GM12878 (cell line): ENCODE results near the gene VMO1. TPM values are rescaled to one million over a fixed set of nuclear protein-coding genes. Genes with fewer than 3 reads are reported as not detected.

Experiments
- ATAC-seq: fragments of 200-7000 bp; cut with Tn5 transposase; 3 replicates; pipeline ENCODE4 v1.9.1; 2020; ENCODE audit warnings: mild to moderate bottlenecking, moderate library complexity
- BruUV-seq: library from RNA; stranded (reverse); fragments of 400-500 nt; replicated peaks from 2 replicates; lab custom pipeline; 2021; lab: Mats Ljungman, UMichigan
- CTCF ChIA-PET: fragments of 300-600 bp; sonication (Branson Sonifier 250); formaldehyde crosslinking; extraction: SDS; loops from one replicate; lab custom pipeline; 2021; ENCODE audit warnings: inconsistent platforms; lab: Yijun Ruan, JAX
- POLR2A ChIA-PET: fragments of 350-600 bp; formaldehyde crosslinking; extraction: SDS; loops from one replicate; lab custom pipeline; 2021; ENCODE audit warnings: inconsistent platforms; lab: Charles Lee
- RAD21 ChIA-PET: fragments of 300-600 bp; sonication (Branson Sonifier 250); formaldehyde crosslinking; loops from one replicate; lab custom pipeline; 2023; ENCODE audit warnings: antibody characterized with exemption; ENCODE audit not compliant: unreplicated experiment; lab: Charles Lee
- SMC1A ChIA-PET: fragments of 300-600 bp; sonication (Branson Sonifier 250); formaldehyde crosslinking; loops from one replicate; lab custom pipeline; 2023; ENCODE audit not compliant: unreplicated experiment, uncharacterized antibody; lab: Charles Lee
- DNase-seq: peaks from one replicate; pipeline ENCODE4 v3.0.0-alpha.2; 2011; ENCODE audit warnings: low read depth, low spot score
- FAIRE-seq: peaks from 3 replicates; lab custom pipeline; 2011; peaks lifted over from hg19 to GRCh38; lab: Jason Lieb, UNC
- H2AFZ ChIP-seq: 2 replicates; pipeline ENCODE4 v1.6.0; 2011; ENCODE audit warnings: low read depth, low read length, control low read depth; ENCODE audit not compliant: control insufficient read depth
- H3K27ac ChIP-seq: 2 replicates; pipeline ENCODE4 v1.5.1; 2011; ENCODE audit warnings: control low read depth; ENCODE audit not compliant: control insufficient read depth, insufficient read depth
- H3K27me3 ChIP-seq, 2 experiments: replicated peaks in 1 of 2; 2 replicates each; pipeline versions ENCODE4 v1.6.0 to v1.6.1; 2011; ENCODE audit warnings: low read length in 1 of 2; ENCODE audit not compliant: control insufficient read depth in 2 of 2, insufficient read depth in 2 of 2
- H3K36me3 ChIP-seq, 2 experiments: 2 replicates each; pipeline ENCODE4 v1.5.1; 2011; ENCODE audit warnings: low read length in 1 of 2; ENCODE audit not compliant: control insufficient read depth in 2 of 2, insufficient read depth in 2 of 2
- H3K4me1 ChIP-seq: 2 replicates; pipeline ENCODE4 v1.6.1; 2011; ENCODE audit warnings: mild to moderate bottlenecking, low read length, moderate library complexity, mixed read lengths; ENCODE audit not compliant: control insufficient read depth, insufficient read depth
- H3K4me2 ChIP-seq: 2 replicates; pipeline ENCODE4 v1.6.0; 2011; ENCODE audit warnings: control low read depth; ENCODE audit not compliant: control insufficient read depth, insufficient read depth
- H3K4me3 ChIP-seq: fragments of 200-600 bp; sonication (generic); 2 replicates; pipeline ENCODE4 v1.5.1; 2016
- H3K79me2 ChIP-seq: 2 replicates; pipeline ENCODE4 v1.6.0; 2011; ENCODE audit warnings: low read length; ENCODE audit not compliant: control insufficient read depth, insufficient read depth
- H3K9ac ChIP-seq: 2 replicates; pipeline ENCODE4 v1.8.0; 2011; ENCODE audit warnings: low read length, control low read depth, mixed read lengths; ENCODE audit not compliant: control insufficient read depth, insufficient read depth
- H3K9me3 ChIP-seq: replicated peaks from 3 replicates; pipeline ENCODE4 v1.5.1; 2011; ENCODE audit warnings: mild to moderate bottlenecking, low read length; ENCODE audit not compliant: control insufficient read depth, insufficient read depth
- H4K20me1 ChIP-seq: 2 replicates; pipeline ENCODE4 v1.6.0; 2011; ENCODE audit not compliant: control insufficient read depth, insufficient read depth
- BACH1 ChIP-seq: fragments of 450-650 bp; IDR thresholded peaks from 2 replicates; pipeline ENCODE4 v1.6.1; 2017; ENCODE audit warnings: mild to moderate bottlenecking, borderline replicate concordance
- BCLAF1 ChIP-seq: fragments of 450-650 bp; IDR thresholded peaks from 2 replicates; pipeline ENCODE4 v1.6.1; 2017; ENCODE audit warnings: antibody characterized with exemption, mild to moderate bottlenecking, moderate library complexity
- CBX3 ChIP-seq: fragments of 200-600 bp; sonication (generic); IDR thresholded peaks from 2 replicates; pipeline ENCODE4 v1.6.1; 2016; ENCODE audit warnings: low read depth, borderline replicate concordance
- EGR1 ChIP-seq, 2 experiments: IDR thresholded peaks; 1 replicate in 1 of 2; 2 replicates in 1 of 2; pipeline ENCODE4 v1.6.1; 2011 to 2012; ENCODE audit warnings: low read depth in 2 of 2, low read length in 2 of 2, borderline replicate concordance in 1 of 2, mild to moderate bottlenecking in 1 of 2, moderate library complexity in 1 of 2
- HCFC1 ChIP-seq: fragments of 150-350 bp; IDR thresholded peaks from 2 replicates; pipeline ENCODE4 v1.6.1; 2014; ENCODE audit warnings: low read length
- NR2C1 ChIP-seq: fragments of 450-650 bp; IDR thresholded peaks from 2 replicates; pipeline ENCODE4 v1.6.1; 2017; ENCODE audit warnings: antibody characterized with exemption, mild to moderate bottlenecking, moderate library complexity
- RAD21 ChIP-seq: IDR thresholded peaks from 2 replicates; pipeline ENCODE4 v1.6.1; 2011; ENCODE audit warnings: mild to moderate bottlenecking, low read depth, low read length, moderate library complexity; ENCODE audit not compliant: insufficient read depth
- RB1 ChIP-seq: fragments of 450-650 bp; formaldehyde crosslinking; IDR thresholded peaks from 2 replicates; pipeline ENCODE4 v1.6.1; 2017; ENCODE audit warnings: mild to moderate bottlenecking, borderline replicate concordance
- SIX5 ChIP-seq: IDR thresholded peaks from 2 replicates; pipeline ENCODE4 v1.6.1; 2011; ENCODE audit warnings: mild to moderate bottlenecking, low read depth, low read length, moderate library complexity; ENCODE audit not compliant: severe bottlenecking
- SP1 ChIP-seq: IDR thresholded peaks from one replicate; pipeline ENCODE4 v1.6.1; 2011; ENCODE audit warnings: low read depth, low read length
- SUPT20H ChIP-seq: IDR thresholded peaks from 2 replicates; pipeline ENCODE4 v1.6.1; 2011; ENCODE audit warnings: low read depth, mild to moderate bottlenecking, low read length, moderate library complexity, borderline replicate concordance; ENCODE audit not compliant: control insufficient read depth
- ZBTB40 ChIP-seq: fragments of 450-650 bp; IDR thresholded peaks from 2 replicates; pipeline ENCODE4 v1.6.1; 2016; ENCODE audit warnings: mild to moderate bottlenecking, moderate library complexity, borderline replicate concordance
- WGBS: methylation state at CpG from one replicate; pipeline ENCODE4 v1.1.6; 2016; ENCODE audit warnings: low lambda C conversion rate; ENCODE audit not compliant: insufficient replicate concordance, insufficient coverage; ENCODE audit errors: missing lambda C conversion rate; 5-methylcytosine and 5-hydroxymethylcytosine counted together
- in situ Hi-C: fragments of 300-500 bp; cut with MboI; formaldehyde crosslinking; loops from 9 replicates; pipeline ENCODE4 v1.14.3; 2018; ENCODE audit warnings: mixed read lengths
- intact Hi-C: fragments of 100-400 bp; cut with micrococcal nuclease; formaldehyde crosslinking; loops from one replicate; pipeline ENCODE4 v1.14.2; 2022; ENCODE audit not compliant: unreplicated experiment
- polyA plus RNA-seq, 11 experiments: library from polyadenylated mRNA; depleted of rRNA in 4 of 11; unstranded in 6 of 11; stranded (reverse) in 5 of 11; fragments of >200 nt; fragmentation: Nextera tagmentation in 4 of 11; fragmentation: Illumina TruSeq in 1 of 11; extraction: Ambion mirVana in 4 of 11; extraction: Trizol in 1 of 11; gene quantifications; 1 replicate in 1 of 11; 2 replicates in 10 of 11; pipeline versions ENCODE4 v1.2.1 to v1.2.3, GENCODE V29; 2011 to 2016; ENCODE audit warnings: inconsistent platforms in 2 of 11, missing spikeins in 2 of 11, low read depth in 1 of 11
- total RNA-seq, 4 experiments: library from RNA; depleted of rRNA in 3 of 4; stranded (reverse); fragments of >200 nt in 3 of 4; fragmentation: Illumina TruSeq in 1 of 4; extraction: Trizol in 1 of 4; gene quantifications; 2 replicates each; pipeline versions ENCODE4 v1.2.1 to v1.2.3, GENCODE V29; 2013 to 2021

VMO1 gene
- total and polyA plus RNA-seq, 10 of the 15 experiments (the other 5 are each of a cell fraction or from before 2014, with no cell fraction given) = 0.27 to 0.54 (median 0.31) TPM; not detected in 7

GRCh38 chr17:4744999-4745969, 40.9 kb downstream of the VMO1 start (continued):
- TF ChIP-seq BCLAF1 (no peak), RB1 (no peak), RAD21 (no peak), EGR1 (IDR thresholded peaks at IDR 0.05; ENCODE audit: borderline replicate concordance in 1 of 2, low read depth in 2 of 2, low read length in 2 of 2) (no peak), HCFC1 (no peak), SIX5 (no peak)

GRCh38 chr17:4743898-4744297, 42.3 kb downstream of the VMO1 start:
- ChIA-PET POLR2A (interaction anchor here (0.6 to 0.7 kb wide), 2 partner anchors 40 to 120 kb away, joined by 3 read pairs; partner anchors contain the start of gene PELP1), CTCF (interaction anchor here (1.4 kb wide), 1 partner anchor 12 kb away, joined by 3 read pairs; no protein-coding TSS in a partner anchor)
- TF ChIP-seq ZBTB40 (no peak), BACH1 (no peak), NR2C1 (no peak), CBX3 (no peak), SUPT20H (no peak), SP1 (no peak)

More at GRCh38 chr17:4743898-4744297, 42.3 kb downstream of the VMO1 start:
- ChIA-PET RAD21 (no interaction called here), SMC1A (no interaction called here)
- Histone ChIP-seq H3K36me3 (no peaks in the 10 kb centered on the region), H3K4me3 (no peak overlapping the region), H4K20me1 (no peaks in the 10 kb centered on the region), H3K9me3 (no peaks in the 10 kb centered on the region), H2AFZ (no peak overlapping the region), H3K4me1 (peaks cover 5% of the 10 kb centered on the region; the same call in 1 of the 2 replicates), H3K4me2 (no peak overlapping the region), H3K79me2 (no peaks in the 10 kb centered on the region), H3K27me3 (peaks cover 4 to 13% of the 10 kb centered on the region in 2 experiments), H3K9ac (no peak overlapping the region), H3K27ac (no peak overlapping the region)
- FAIRE-seq (no peak), ATAC-seq (no peak), DNase-seq (no peak)
- in situ Hi-C loops (no loop called here), intact Hi-C loops (no loop called here)
- BruUV-seq = no TSS peak
- 34% methylated on average over 9 of the region's 9 CpGs for WGBS
